HG02870 (cell line): ENCODE results near the gene TOMM40L.
"Not testable (repeated sequence)": the region's sequence is repeated elsewhere in the genome, so short reads cannot be mapped to it uniquely, and the experiment has no call there.

Source experiments
- ATAC-seq: cut with Tn5 transposase; IDR thresholded peaks from one replicate; pipeline ENCODE4 v1.9.1; 2021; ENCODE audit warnings: mild to moderate bottlenecking, moderate library complexity; ENCODE audit not compliant: unreplicated experiment

TOMM40L gene

GRCh38 chr1:161250100-161250499, 24.2 kb downstream of the TOMM40L start:
- not testable (repeated sequence) for ATAC-seq

- no peak for ATAC-seq
Observed at GRCh38 chr1:161250829-161251228, 25.0 kb downstream of the TOMM40L start.

DNA sequence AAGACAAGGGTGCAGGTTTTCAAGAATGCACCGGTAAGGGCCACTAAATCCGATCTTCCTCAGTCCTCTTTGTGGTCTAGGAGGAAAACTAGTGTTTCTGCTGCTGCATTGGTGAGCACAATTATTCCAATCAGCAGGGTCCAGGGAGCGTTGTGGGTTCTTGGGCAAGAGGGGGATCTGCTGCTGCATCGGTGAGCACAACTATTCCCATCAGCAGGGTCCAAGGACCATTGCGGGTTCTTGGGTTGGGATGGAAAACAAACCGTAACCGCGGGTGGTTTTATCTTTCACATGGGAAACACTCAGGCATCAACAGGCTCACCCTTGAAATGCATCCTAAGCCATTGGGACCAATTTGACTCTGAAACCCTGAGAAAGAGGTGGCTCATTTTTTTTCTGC, 25.7 kb downstream of the TOMM40L start:
- no peak for ATAC-seq

DNA sequence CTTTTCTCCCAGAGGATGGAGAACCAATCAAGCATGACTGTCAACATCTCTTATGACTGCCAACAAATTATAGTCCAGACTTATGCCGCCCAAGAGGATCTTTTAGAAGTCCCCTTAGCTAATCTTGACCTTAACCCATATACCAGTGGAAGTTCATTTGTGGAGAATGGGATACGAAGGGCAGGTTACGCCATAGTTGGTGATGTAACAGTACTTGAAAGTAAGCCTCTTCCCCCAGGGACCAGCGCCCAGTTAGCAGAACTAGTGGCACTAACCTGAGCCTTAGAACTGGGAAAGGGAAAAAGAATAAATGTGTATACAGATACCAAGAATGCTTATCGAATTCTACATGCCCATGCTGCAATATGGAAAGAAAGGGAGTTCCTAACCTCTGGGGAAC, 29.4 kb downstream of the TOMM40L start:
- ATAC-seq = not testable (repeated sequence)

GRCh38 chr1:161255955-161256520, 30.2 kb downstream of the TOMM40L start:
- not testable (repeated sequence) for ATAC-seq

DNA sequence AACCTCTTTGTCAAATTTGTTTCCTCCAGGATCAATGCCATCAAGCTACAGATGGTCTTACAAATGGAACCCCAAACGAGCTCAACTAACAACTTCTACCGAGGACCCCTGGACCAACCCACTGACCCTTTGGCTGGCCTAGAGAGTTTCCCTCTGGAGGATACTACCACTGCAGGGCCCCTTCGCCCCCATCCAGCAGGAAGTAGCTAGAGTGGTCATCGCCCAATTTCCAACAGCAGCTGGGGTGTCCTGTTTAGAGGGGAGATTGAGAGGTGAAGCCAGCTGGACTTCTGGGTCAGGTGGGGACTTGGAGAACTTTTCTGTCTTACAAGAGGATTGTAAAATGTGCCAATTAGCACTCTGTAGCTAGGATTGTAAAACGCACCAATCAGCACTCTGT, 31.2 kb downstream of the TOMM40L start:
- not testable (repeated sequence) for ATAC-seq

DNA sequence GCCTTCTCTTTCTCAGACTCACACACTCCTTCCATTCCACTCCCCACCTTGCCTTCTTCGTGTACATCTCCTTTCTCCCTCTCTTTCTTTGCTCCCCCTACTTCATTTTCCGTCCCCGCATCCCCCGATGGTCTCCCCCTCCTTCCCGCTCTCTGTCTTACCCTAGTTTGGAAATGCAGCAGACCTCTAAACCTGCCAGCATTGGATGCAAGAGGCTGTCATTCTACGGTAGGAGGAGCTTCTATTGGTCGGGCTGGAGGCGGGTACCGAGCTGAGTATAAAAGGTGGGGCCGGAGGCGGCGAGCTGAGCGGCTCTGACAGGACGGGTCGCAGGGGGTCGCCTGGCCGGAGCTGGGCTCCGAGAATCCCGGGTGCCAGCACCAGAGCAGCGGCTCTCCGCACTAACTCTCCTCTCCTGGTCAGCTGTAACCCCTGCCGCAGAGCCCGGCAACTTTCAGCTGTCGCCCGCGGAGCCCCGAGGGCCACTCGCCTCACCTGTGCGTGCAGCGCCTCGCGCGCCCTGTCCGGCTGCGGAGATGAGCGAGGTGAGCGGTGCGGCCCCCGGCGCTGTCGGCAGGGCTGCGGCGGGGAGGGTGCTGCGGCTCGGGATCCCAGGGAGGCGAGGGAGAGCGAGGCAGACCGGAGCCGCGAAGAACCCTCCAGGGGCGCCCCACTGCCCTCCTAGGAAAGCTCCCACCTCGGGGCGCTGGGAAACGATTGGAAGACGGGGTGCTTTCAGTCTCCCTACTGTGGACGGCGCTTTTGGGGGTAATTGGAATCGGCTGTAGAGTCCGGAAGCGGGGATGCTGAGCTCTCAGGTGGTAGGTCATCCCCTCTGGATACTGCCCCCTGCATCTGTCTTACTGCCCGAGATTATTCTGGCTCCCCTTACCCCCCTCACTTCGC, 32.8 kb downstream of the TOMM40L start, which contains the start of gene PCP4L1:
PCP4L1 (plus strand) TSS at position 307 of the 906 bp plus-strand sequence; CDS start at position 537, 230 bp downstream.
- no peak for ATAC-seq

DNA sequence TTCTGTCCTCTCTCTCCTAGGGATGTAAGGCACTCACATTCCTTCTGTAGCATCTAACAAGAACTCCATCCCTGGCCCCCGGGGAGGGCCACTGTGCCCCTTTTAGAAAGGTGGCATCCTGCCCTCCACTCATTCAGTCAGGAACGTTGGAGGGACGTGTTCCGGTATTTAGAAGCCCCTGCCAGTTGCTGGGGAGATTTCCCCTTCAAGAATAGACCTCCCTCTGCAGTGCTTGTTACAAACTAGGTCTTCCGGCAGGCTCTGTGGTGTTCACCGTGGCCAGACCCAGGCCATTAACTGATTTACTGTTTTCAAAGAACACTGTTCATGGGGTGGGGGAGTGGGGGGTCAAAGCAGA, 33.5 kb downstream of the TOMM40L start:
- ATAC-seq = no peak

DNA sequence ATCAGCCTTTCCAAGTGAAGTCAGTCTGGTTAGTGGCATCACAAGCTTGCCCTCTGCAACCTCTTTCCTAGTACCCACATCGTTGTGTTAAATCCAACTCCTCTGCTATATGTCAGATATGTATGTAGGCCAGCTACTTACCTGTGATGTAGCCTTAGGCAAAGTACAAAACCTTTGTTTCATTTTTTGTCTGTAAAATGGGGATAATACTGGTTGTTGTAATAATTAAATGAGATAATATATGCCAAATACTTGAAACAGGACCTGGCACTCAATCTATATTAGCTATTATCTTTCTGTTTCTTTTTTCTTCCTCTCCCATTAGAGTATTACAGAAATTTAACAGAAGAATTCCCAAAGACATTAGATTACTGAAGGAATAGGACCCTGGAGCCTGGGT, 33.9 kb downstream of the TOMM40L start:
- ATAC-seq = no peak

GRCh38 chr1:161260376-161261260, 34.8 kb downstream of the TOMM40L start:
- no peak for ATAC-seq

DNA sequence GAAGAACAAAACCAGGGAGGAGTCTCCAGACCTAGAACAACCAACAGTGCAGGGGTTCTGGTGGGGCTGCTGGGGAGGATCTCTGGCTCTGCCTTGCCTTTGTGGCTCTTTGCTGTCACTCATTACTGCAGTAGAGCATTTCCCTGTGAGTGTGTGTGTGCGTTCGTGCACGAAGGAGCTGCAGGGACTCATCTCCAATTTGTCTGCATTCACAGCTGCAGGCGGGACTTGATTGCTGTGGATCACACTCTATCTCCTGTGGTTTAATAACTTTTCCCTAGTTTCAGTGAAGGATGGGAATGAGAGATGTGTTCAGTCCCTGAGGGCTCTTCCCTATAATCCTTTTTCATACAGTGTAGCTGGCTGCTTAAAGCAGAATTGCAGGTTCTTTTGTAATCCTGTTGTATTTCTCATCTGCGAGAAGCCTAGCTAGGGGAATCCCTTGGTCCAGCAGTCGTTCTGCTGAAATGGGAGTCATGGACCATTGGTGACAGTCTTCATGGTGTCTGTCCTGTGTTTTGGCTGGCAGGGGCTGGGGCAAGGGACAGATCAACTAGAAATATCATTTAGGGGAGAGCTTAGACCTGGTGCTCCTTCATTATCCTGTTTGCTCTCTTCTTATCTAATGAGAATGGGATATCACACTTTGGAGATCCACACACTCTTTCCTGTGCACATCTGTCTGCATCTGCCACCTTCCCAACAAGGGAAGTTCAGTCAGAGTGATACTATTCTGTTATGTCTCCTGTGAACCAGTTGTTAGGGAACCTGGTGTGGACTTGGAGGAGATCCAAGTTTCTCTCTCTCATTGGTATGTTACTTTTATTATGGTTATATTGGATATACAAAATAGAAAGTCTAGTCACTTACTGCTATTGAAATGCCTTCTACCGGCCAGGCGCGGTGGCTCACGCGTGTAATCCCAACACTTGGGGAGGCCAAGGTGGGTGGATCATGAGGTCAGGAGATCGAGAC, 35.7 kb downstream of the TOMM40L start:
- ATAC-seq = no peak

- no peak for ATAC-seq
Observed at GRCh38 chr1:161265305-161265704, 39.4 kb downstream of the TOMM40L start.

DNA sequence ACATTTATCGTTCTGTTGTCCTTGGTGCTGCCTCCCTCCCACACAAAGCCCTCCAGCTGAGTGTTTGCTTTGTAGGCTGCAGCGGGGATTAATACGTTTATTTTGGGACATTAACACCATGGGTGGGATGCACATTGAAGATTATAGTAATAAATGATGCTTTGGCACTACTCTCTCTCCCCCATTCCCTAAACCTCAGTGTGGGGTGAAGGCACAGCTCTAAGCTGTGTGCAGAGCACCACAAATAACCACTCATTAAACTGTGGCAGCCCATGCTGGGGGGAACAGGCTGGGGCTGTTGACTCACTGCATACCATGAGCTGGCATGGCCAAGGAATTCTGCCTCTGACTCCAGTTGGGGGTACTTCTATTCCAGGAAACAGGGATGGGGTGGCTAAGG, 40.3 kb downstream of the TOMM40L start:
- ATAC-seq = no peak

DNA sequence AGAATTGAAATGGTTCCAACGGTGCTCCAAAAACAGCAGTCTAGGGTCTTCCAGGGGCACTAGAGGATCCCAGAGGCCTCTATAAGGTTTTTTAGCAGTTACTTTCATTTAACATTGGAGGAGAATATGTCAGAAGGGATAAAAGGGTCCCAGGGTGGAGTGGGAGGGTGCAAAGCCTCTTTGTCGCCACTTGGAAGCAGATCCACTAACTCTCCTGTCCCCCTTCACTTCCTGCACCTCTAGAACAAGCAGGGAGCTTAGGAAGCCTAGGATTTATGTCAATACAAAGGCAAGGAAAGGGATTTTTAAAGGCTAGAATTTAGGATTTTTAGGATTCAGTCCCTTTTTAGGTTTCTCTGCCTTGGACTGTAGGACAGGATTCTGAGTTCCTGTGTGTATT, 41.0 kb downstream of the TOMM40L start:
- no peak for ATAC-seq

DNA sequence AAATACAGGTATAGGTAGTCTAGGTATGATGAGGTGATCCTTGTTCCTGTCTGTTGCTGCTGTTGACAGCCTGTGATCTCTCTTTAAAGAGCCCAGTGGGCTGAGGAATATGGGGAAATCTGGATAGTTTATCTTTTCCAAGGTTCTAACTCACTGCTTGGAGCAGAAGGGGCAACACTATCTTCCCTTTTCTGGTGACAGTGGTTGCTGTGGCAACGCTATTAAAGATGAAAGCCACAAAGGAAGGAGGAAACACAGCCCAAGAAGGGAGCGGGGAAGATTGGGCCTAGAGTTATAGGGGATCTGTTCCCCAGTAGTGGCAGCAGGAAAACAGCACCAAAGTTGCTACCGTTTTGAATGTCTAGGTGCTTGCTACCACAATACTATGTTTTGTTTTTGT, 41.5 kb downstream of the TOMM40L start:
- no peak for ATAC-seq

DNA sequence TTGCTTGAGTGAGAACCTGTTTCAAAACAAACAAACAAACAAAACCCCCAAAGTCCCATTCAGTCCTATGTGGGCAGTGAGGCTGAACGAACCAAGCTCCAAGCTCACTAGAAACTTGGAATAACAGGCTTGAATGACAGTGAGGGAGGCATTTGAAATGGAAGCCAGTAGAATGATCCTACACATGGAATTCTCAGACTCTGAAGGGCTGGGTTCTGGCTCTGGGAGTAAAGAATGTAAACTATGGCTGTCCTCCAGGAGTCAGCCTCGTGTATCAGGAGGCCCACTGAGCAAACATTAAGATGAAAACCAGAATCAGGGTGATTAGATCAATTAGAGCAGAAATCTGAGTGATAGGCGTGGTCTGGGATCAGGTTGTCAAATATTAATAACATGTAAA, 47.5 kb downstream of the TOMM40L start:
- no peak for ATAC-seq

GRCh38 chr1:161274874-161275273, 49.0 kb downstream of the TOMM40L start:
- no peak for ATAC-seq
